Measurements from ENCODE around the gene DPH6. TPM values are rescaled to one million over a fixed set of nuclear protein-coding genes. Genes with fewer than 3 reads are reported as not detected.

The DPH6 gene
- total and polyA plus RNA-seq, 2 experiments from 2014 or later: 11.3 to 14.4 TPM

GRCh38 chr15:35559683-35560082, 13.7 kb upstream of the DPH6 start:
- Histone ChIP-seq H3K9me3 (ENCODE audit: low read depth) (no peaks in the 10 kb centered on the region), H3K4me3 (no peak overlapping the region), H3K9me2 (replicated peaks; ENCODE audit: insufficient read depth) (no peaks in the 10 kb centered on the region), H3K27ac (no peak overlapping the region), H3K27me3 (no peaks in the 10 kb centered on the region), H2AFZ (no peak overlapping the region), H3K79me2 (no peaks in the 10 kb centered on the region), H4K20me1 (ENCODE audit: insufficient read depth, poor library complexity, severe bottlenecking) (no peaks in the 10 kb centered on the region), H3K4me1 (ENCODE audit: insufficient read depth) (peaks cover 8% of the 10 kb centered on the region), H3K36me3 (replicated peaks; ENCODE audit: insufficient read depth, low read depth) (no peaks in the 10 kb centered on the region), H3K4me2 (no peak overlapping the region)
- 95% methylated on average over 2 of the region's 2 CpGs for WGBS (ENCODE audit: low lambda C conversion rate, missing lambda C conversion rate)
- DNase-seq (ENCODE audit: low spot score): no peak
- no peak for TF ChIP-seq EZH2 (IDR thresholded peaks at IDR 0.05; ENCODE audit: borderline replicate concordance)

- H3K79me2 ChIP-seq: no peaks in the 10 kb centered on the region
- no peaks in the 10 kb centered on the region for H3K9me2 ChIP-seq (replicated peaks; ENCODE audit: insufficient read depth)
- H3K4me1 ChIP-seq (ENCODE audit: insufficient read depth): peaks cover 8% of the 10 kb centered on the region
- no peak overlapping the region for H3K4me2 ChIP-seq
- no peaks in the 10 kb centered on the region for H3K27me3 ChIP-seq
- no peaks in the 10 kb centered on the region for H3K9me3 ChIP-seq (ENCODE audit: low read depth)
- H3K36me3 ChIP-seq (replicated peaks; ENCODE audit: insufficient read depth, low read depth): no peaks in the 10 kb centered on the region
- DNase-seq (ENCODE audit: low spot score): no peak
- H3K27ac ChIP-seq: no peak overlapping the region
- H4K20me1 ChIP-seq (ENCODE audit: insufficient read depth, poor library complexity, severe bottlenecking): no peaks in the 10 kb centered on the region
- WGBS (ENCODE audit: low lambda C conversion rate, missing lambda C conversion rate): 88% methylated on average over 4 of the region's 4 CpGs
- no peak overlapping the region for H3K4me3 ChIP-seq
- TF ChIP-seq EZH2phosphoT487 (IDR thresholded peaks at IDR 0.05; ENCODE audit: low read depth, severe bottlenecking, unreplicated experiment) (no peak), EZH2 (IDR thresholded peaks at IDR 0.05; ENCODE audit: borderline replicate concordance) (no peak), CTCF (IDR thresholded peaks at IDR 0.05; ENCODE audit: poor library complexity) (no peak)
- H2AFZ ChIP-seq: no peak overlapping the region
These were observed 11.6 kb upstream of the DPH6 start for GRCh38 chr15:35557544-35557943.

- Histone ChIP-seq H3K9me2 (replicated peaks; ENCODE audit: insufficient read depth) (no peaks in the 10 kb centered on the region), H3K4me2 (no peak overlapping the region), H3K27me3 (no peaks in the 10 kb centered on the region), H3K4me1 (ENCODE audit: insufficient read depth) (peaks cover 3% of the 10 kb centered on the region), H3K36me3 (replicated peaks; ENCODE audit: insufficient read depth, low read depth) (no peaks in the 10 kb centered on the region), H3K4me3 (no peak overlapping the region), H3K27ac (no peak overlapping the region), H2AFZ (no peak overlapping the region), H3K79me2 (no peaks in the 10 kb centered on the region), H3K9me3 (ENCODE audit: low read depth) (no peaks in the 10 kb centered on the region), H4K20me1 (ENCODE audit: insufficient read depth, poor library complexity, severe bottlenecking) (no peaks in the 10 kb centered on the region)
- WGBS (ENCODE audit: low lambda C conversion rate, missing lambda C conversion rate): 89% methylated on average over 4 of the region's 4 CpGs
- no peak for DNase-seq (ENCODE audit: low spot score)
- TF ChIP-seq CTCF (IDR thresholded peaks at IDR 0.05; ENCODE audit: poor library complexity): no peak
- TF ChIP-seq EZH2 (IDR thresholded peaks at IDR 0.05; ENCODE audit: borderline replicate concordance): no peak
- TF ChIP-seq EZH2phosphoT487 (IDR thresholded peaks at IDR 0.05; ENCODE audit: low read depth, severe bottlenecking, unreplicated experiment): no peak
These were observed 11.0 kb upstream of the DPH6 start for GRCh38 chr15:35557012-35557411.

GRCh38 chr15:35555244-35555643, 9.3 kb upstream of the DPH6 start:
- H3K27ac ChIP-seq: no peak overlapping the region
- DNase-seq (ENCODE audit: low spot score): no peak
- TF ChIP-seq EZH2phosphoT487 (IDR thresholded peaks at IDR 0.05; ENCODE audit: low read depth, severe bottlenecking, unreplicated experiment): no peak
- no peak for TF ChIP-seq EZH2 (IDR thresholded peaks at IDR 0.05; ENCODE audit: borderline replicate concordance)
- TF ChIP-seq CTCF (IDR thresholded peaks at IDR 0.05; ENCODE audit: poor library complexity): no peak
- no peaks in the 10 kb centered on the region for H4K20me1 ChIP-seq (ENCODE audit: insufficient read depth, poor library complexity, severe bottlenecking)
- WGBS (ENCODE audit: low lambda C conversion rate, missing lambda C conversion rate): 93% methylated on average over 1 of the region's 1 CpG
- no peaks in the 10 kb centered on the region for H3K36me3 ChIP-seq (replicated peaks; ENCODE audit: insufficient read depth, low read depth)
- no peak overlapping the region for H2AFZ ChIP-seq
- no peaks in the 10 kb centered on the region for H3K79me2 ChIP-seq
- H3K27me3 ChIP-seq: no peaks in the 10 kb centered on the region
- no peak overlapping the region for H3K4me2 ChIP-seq
- H3K4me1 ChIP-seq (ENCODE audit: insufficient read depth): no peaks in the 10 kb centered on the region
- no peaks in the 10 kb centered on the region for H3K9me3 ChIP-seq (ENCODE audit: low read depth)
- no peak overlapping the region for H3K4me3 ChIP-seq
- H3K9me2 ChIP-seq (replicated peaks; ENCODE audit: insufficient read depth): no peaks in the 10 kb centered on the region
